ENCODE data around the gene UBR3.
"Not testable (repeated sequence)": the region's sequence is repeated elsewhere in the genome, so short reads cannot be mapped to it uniquely, and the experiment has no call there.

UBR3 gene

GRCh38 chr2:169848959-169849693 lies 21.9 kb downstream of the UBR3 start:
- H3K9ac ChIP-seq (ENCODE audit: low read depth, low read length); H3K27me3 ChIP-seq (ENCODE audit: control insufficient read depth, insufficient read depth, low read length); H3K36me3 ChIP-seq (ENCODE audit: insufficient read depth, low read length); H3K4me2 ChIP-seq (ENCODE audit: low read length); H3K4me3 ChIP-seq (ENCODE audit: low read length); H3K4me1 ChIP-seq (ENCODE audit: control insufficient read depth, insufficient read depth, low read length); H3K9me3 ChIP-seq (replicated peaks; ENCODE audit: low read length): not testable (repeated sequence)

GRCh38 chr2:169849710-169850109 lies 22.5 kb downstream of the UBR3 start:
- H3K4me2 ChIP-seq (ENCODE audit: low read length), result no peak overlapping the region
- no peaks in the 10 kb centered on the region for H3K4me1 ChIP-seq (ENCODE audit: control insufficient read depth, insufficient read depth, low read length)
- H3K36me3 ChIP-seq (ENCODE audit: insufficient read depth, low read length), result peaks cover 8% of the 10 kb centered on the region
- H3K4me3 ChIP-seq (ENCODE audit: low read length), result no peak overlapping the region
- H3K9ac ChIP-seq (ENCODE audit: low read depth, low read length), result no peak overlapping the region
- no peaks in the 10 kb centered on the region for H3K27me3 ChIP-seq (ENCODE audit: control insufficient read depth, insufficient read depth, low read length)
- H3K9me3 ChIP-seq (replicated peaks; ENCODE audit: low read length), result no peaks in the 10 kb centered on the region

GRCh38 chr2:169853041-169853668 lies 25.9 kb downstream of the UBR3 start:
- H3K9me3 ChIP-seq (replicated peaks; ENCODE audit: low read length), result no peaks in the 10 kb centered on the region
- no peak overlapping the region for H3K4me3 ChIP-seq (ENCODE audit: low read length)
- no peaks in the 10 kb centered on the region for H3K27me3 ChIP-seq (ENCODE audit: control insufficient read depth, insufficient read depth, low read length)
- H3K4me1 ChIP-seq (ENCODE audit: control insufficient read depth, insufficient read depth, low read length), result no peaks in the 10 kb centered on the region
- peaks cover 8% of the 10 kb centered on the region for H3K36me3 ChIP-seq (ENCODE audit: insufficient read depth, low read length)
- H3K9ac ChIP-seq (ENCODE audit: low read depth, low read length), result no peak overlapping the region
- H3K4me2 ChIP-seq (ENCODE audit: low read length), result no peak overlapping the region

GRCh38 chr2:169855281-169856258 lies 28.3 kb downstream of the UBR3 start:
- not testable (repeated sequence) for H3K4me1 ChIP-seq (ENCODE audit: control insufficient read depth, insufficient read depth, low read length); H3K9me3 ChIP-seq (replicated peaks; ENCODE audit: low read length); H3K9ac ChIP-seq (ENCODE audit: low read depth, low read length); H3K4me2 ChIP-seq (ENCODE audit: low read length); H3K27me3 ChIP-seq (ENCODE audit: control insufficient read depth, insufficient read depth, low read length); H3K36me3 ChIP-seq (ENCODE audit: insufficient read depth, low read length); H3K4me3 ChIP-seq (ENCODE audit: low read length)

GRCh38 chr2:169859423-169859822 lies 32.2 kb downstream of the UBR3 start:
- Histone ChIP-seq H3K27me3 (ENCODE audit: control insufficient read depth, insufficient read depth, low read length) (no peaks in the 10 kb centered on the region), H3K9me3 (replicated peaks; ENCODE audit: low read length) (no peaks in the 10 kb centered on the region)

GRCh38 chr2:169860149-169860548 lies 32.9 kb downstream of the UBR3 start:
- Histone ChIP-seq H3K4me2 (ENCODE audit: low read length) (no peak overlapping the region), H3K27me3 (ENCODE audit: control insufficient read depth, insufficient read depth, low read length) (no peaks in the 10 kb centered on the region), H3K36me3 (ENCODE audit: insufficient read depth, low read length) (peaks cover 3% of the 10 kb centered on the region), H3K4me3 (ENCODE audit: low read length) (no peak overlapping the region), H3K4me1 (ENCODE audit: control insufficient read depth, insufficient read depth, low read length) (peaks cover 3% of the 10 kb centered on the region), H3K9me3 (replicated peaks; ENCODE audit: low read length) (no peaks in the 10 kb centered on the region), H3K9ac (ENCODE audit: low read depth, low read length) (no peak overlapping the region)

More at GRCh38 chr2:169859423-169859822, 32.2 kb downstream of the UBR3 start:
- Histone ChIP-seq H3K9ac (ENCODE audit: low read depth, low read length) (no peak overlapping the region), H3K4me3 (ENCODE audit: low read length) (no peak overlapping the region), H3K36me3 (ENCODE audit: insufficient read depth, low read length) (peaks cover 3% of the 10 kb centered on the region), H3K4me1 (ENCODE audit: control insufficient read depth, insufficient read depth, low read length) (peaks cover 3% of the 10 kb centered on the region), H3K4me2 (ENCODE audit: low read length) (no peak overlapping the region)

- no peaks in the 10 kb centered on the region for H3K27me3 ChIP-seq (ENCODE audit: control insufficient read depth, insufficient read depth, low read length)
- no peak overlapping the region for H3K9ac ChIP-seq (ENCODE audit: low read depth, low read length)
- no peak overlapping the region for H3K4me2 ChIP-seq (ENCODE audit: low read length)
- no peaks in the 10 kb centered on the region for H3K9me3 ChIP-seq (replicated peaks; ENCODE audit: low read length)
- peaks cover 3% of the 10 kb centered on the region for H3K4me1 ChIP-seq (ENCODE audit: control insufficient read depth, insufficient read depth, low read length)
- H3K4me3 ChIP-seq (ENCODE audit: low read length), result no peak overlapping the region
- peaks cover 3% of the 10 kb centered on the region for H3K36me3 ChIP-seq (ENCODE audit: insufficient read depth, low read length)
These were observed 35.6 kb downstream of the UBR3 start for GRCh38 chr2:169862816-169863215.

- no peak overlapping the region for H3K4me3 ChIP-seq (ENCODE audit: low read length)
- peaks cover 3% of the 10 kb centered on the region for H3K4me1 ChIP-seq (ENCODE audit: control insufficient read depth, insufficient read depth, low read length)
- H3K4me2 ChIP-seq (ENCODE audit: low read length), result no peak overlapping the region
- no peaks in the 10 kb centered on the region for H3K9me3 ChIP-seq (replicated peaks; ENCODE audit: low read length)
- H3K36me3 ChIP-seq (ENCODE audit: insufficient read depth, low read length), result peaks cover 3% of the 10 kb centered on the region
- no peak overlapping the region for H3K9ac ChIP-seq (ENCODE audit: low read depth, low read length)
- no peaks in the 10 kb centered on the region for H3K27me3 ChIP-seq (ENCODE audit: control insufficient read depth, insufficient read depth, low read length)
These were observed 38.2 kb downstream of the UBR3 start for GRCh38 chr2:169865492-169865891.

- not testable (repeated sequence) for H3K4me3 ChIP-seq (ENCODE audit: low read length); H3K27me3 ChIP-seq (ENCODE audit: control insufficient read depth, insufficient read depth, low read length); H3K4me1 ChIP-seq (ENCODE audit: control insufficient read depth, insufficient read depth, low read length); H3K4me2 ChIP-seq (ENCODE audit: low read length); H3K36me3 ChIP-seq (ENCODE audit: insufficient read depth, low read length); H3K9me3 ChIP-seq (replicated peaks; ENCODE audit: low read length); H3K9ac ChIP-seq (ENCODE audit: low read depth, low read length)
These were observed 39.0 kb downstream of the UBR3 start for GRCh38 chr2:169866230-169866629.

- H3K4me1 ChIP-seq (ENCODE audit: control insufficient read depth, insufficient read depth, low read length), result peaks cover 3% of the 10 kb centered on the region
- H3K9ac ChIP-seq (ENCODE audit: low read depth, low read length), result no peak overlapping the region
These were observed 40.3 kb downstream of the UBR3 start for GRCh38 chr2:169867579-169867978.

GRCh38 chr2:169868951-169869350 lies 41.7 kb downstream of the UBR3 start:
- Histone ChIP-seq H3K36me3 (ENCODE audit: insufficient read depth, low read length) (no peaks in the 10 kb centered on the region), H3K27me3 (ENCODE audit: control insufficient read depth, insufficient read depth, low read length) (no peaks in the 10 kb centered on the region), H3K4me3 (ENCODE audit: low read length) (no peak overlapping the region)

More at GRCh38 chr2:169867579-169867978, 40.3 kb downstream of the UBR3 start:
- H3K4me2 ChIP-seq (ENCODE audit: low read length), result no peak overlapping the region
- no peak overlapping the region for H3K4me3 ChIP-seq (ENCODE audit: low read length)
- H3K9me3 ChIP-seq (replicated peaks; ENCODE audit: low read length), result no peaks in the 10 kb centered on the region
- no peaks in the 10 kb centered on the region for H3K36me3 ChIP-seq (ENCODE audit: insufficient read depth, low read length)
- no peaks in the 10 kb centered on the region for H3K27me3 ChIP-seq (ENCODE audit: control insufficient read depth, insufficient read depth, low read length)

More at GRCh38 chr2:169868951-169869350, 41.7 kb downstream of the UBR3 start:
- Histone ChIP-seq H3K4me2 (ENCODE audit: low read length) (no peak overlapping the region), H3K4me1 (ENCODE audit: control insufficient read depth, insufficient read depth, low read length) (no peaks in the 10 kb centered on the region), H3K9ac (ENCODE audit: low read depth, low read length) (no peak overlapping the region), H3K9me3 (replicated peaks; ENCODE audit: low read length) (no peaks in the 10 kb centered on the region)
